Stimulated activated CD8-positive, alpha-beta memory T cell treated with anti-CD3 and anti-CD28 coated beads, Interleukin-2, amount 100 ng/mL, for 48 hours (primary cell): Measurements from ENCODE around the gene SYNRG.
"Not testable (repeated sequence)": the region's sequence is repeated elsewhere in the genome, so short reads cannot be mapped to it uniquely, and the experiment has no call there.

Experiments used
- DNase-seq, 2 donors: peaks; one replicate each; pipeline ENCODE4 v3.0.0-alpha.2; 2020; ENCODE audit warnings: low read depth in 2 of 2

Gene SYNRG, protein sequence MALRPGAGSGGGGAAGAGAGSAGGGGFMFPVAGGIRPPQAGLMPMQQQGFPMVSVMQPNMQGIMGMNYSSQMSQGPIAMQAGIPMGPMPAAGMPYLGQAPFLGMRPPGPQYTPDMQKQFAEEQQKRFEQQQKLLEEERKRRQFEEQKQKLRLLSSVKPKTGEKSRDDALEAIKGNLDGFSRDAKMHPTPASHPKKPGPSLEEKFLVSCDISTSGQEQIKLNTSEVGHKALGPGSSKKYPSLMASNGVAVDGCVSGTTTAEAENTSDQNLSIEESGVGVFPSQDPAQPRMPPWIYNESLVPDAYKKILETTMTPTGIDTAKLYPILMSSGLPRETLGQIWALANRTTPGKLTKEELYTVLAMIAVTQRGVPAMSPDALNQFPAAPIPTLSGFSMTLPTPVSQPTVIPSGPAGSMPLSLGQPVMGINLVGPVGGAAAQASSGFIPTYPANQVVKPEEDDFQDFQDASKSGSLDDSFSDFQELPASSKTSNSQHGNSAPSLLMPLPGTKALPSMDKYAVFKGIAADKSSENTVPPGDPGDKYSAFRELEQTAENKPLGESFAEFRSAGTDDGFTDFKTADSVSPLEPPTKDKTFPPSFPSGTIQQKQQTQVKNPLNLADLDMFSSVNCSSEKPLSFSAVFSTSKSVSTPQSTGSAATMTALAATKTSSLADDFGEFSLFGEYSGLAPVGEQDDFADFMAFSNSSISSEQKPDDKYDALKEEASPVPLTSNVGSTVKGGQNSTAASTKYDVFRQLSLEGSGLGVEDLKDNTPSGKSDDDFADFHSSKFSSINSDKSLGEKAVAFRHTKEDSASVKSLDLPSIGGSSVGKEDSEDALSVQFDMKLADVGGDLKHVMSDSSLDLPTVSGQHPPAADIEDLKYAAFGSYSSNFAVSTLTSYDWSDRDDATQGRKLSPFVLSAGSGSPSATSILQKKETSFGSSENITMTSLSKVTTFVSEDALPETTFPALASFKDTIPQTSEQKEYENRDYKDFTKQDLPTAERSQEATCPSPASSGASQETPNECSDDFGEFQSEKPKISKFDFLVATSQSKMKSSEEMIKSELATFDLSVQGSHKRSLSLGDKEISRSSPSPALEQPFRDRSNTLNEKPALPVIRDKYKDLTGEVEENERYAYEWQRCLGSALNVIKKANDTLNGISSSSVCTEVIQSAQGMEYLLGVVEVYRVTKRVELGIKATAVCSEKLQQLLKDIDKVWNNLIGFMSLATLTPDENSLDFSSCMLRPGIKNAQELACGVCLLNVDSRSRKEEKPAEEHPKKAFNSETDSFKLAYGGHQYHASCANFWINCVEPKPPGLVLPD (N-terminal part only)

DNA sequence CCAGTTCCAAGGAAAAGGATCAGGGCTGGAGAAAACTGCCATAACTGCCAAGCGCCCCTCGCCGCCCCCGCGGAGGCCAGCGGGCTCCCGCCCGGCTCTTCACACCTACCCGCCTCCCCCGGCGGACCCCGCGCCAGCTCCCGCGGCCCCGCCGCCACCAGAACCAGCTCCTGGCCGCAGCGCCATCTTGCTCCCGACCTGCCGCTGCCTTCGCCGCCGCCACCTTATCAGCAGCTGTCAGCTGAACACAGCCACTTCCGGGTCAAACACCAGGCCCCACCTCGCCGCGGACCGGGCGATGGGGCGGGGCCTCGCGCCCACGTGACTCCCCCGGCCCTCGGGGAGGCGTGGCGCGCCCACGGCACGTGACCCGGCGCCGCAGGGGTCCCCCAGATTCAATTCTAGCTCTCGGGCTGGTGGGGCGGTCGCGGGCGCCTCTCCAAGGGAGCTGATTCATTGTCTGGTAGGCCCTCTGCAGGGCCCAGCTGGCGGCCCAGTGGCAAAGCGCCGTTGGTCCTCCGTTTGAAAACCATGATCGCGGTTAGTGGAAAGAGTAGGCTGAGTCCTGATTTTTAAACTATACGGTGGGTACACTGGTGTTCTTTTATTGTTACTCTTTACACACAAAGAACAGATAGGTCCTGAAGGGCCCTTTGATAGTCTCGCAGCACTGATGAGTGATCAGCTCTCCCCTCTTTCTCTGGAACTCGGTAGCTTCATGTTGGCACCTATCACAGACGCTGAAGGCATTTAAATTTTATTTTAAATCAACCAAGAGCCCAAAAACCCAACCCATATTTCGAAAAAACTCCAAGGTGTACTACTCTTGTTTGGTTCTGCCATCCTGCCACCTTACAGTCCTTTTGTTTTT, at the start of gene SYNRG:
SYNRG (minus strand) TSS at position 249 of the 871 bp plus-strand sequence; CDS start at position 186, 63 bp downstream.
- peak; percentile 90 to 92 for DNase-seq

DNA sequence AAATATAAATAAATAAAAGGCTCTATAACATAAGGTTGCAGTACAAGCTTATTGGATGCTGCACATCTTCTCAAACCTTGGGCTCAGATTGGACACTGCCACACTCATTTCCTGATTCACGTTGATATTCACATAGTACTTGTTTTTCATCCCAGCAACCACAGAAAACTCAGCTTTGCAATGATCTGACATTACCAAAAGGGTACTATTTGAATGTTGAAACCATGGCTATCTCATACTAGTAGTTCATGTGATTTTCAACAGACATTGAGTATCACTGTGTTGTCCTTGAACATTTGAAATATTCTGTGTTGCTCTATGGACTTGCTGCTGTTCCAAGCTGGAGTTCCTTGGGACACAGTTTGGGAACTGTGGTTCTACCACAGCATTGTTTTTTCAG, 48.0 kb upstream of the SYNRG start:
- DNase-seq, result no peak

DNA sequence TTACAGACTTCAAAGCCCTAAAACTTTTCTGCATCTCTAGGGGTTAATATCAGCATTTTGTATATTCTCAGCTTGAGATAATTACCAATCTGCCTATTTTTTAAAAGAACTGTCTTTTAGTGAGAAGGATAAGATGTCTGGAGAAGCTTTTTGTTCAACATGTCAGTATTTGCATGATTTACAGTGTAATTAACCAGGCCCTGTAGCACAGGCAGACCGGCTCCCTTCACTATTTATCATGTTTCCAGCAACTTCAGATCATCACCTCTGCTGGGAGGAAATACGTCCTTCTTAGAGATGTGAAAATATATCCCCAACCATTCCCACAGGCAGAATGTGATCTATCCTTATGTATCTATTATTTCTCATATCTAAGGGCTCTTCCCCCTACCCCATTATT, 42.6 kb upstream of the SYNRG start:
- no peak for DNase-seq

DNA sequence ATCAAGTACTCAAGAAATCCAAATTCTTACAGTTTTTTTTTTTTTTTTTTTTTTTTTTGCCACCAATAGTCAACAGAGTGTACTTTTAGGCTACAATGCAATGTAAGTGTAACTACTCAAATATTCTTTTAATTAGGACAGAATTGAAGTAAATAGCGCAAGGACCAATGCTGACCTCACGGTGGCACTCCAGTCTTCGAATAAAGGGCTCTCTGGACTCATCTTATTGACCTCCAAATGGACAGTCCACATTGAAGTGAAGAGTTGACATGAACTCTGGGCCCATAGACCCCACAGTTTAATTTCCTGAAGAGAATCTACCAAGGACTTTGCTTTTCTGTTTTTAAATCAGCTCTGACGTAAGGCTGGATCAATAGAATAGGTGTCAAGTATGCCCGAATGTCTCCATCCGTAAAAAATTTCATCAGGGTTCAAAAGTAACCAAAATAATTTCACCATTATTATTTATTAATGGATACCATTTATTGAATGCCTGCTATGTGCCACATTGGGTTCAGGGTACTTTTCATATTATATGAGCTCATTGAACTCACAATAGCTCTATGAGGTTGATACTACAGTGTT, 41.3 kb upstream of the SYNRG start:
- DNase-seq, result no peak

DNA sequence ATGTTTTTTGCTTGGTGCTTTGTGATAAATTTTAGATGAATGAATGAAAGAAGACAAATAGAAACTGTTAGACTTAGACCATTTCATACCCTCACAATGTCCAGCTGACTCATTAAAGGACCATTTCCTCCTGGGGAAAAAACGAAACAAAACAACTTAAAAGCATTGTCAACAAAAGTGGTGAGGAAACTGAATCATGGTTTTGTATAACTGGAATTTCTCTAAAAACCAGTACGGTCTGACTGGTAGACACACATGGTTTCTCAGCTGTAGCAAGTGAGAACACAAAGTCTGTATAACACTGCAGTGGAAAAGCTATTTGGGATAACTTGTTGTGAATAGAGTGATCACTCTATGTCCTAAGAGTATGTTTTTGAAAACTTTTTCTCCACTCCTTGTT, 39.3 kb upstream of the SYNRG start:
- DNase-seq, result no peak

DNA sequence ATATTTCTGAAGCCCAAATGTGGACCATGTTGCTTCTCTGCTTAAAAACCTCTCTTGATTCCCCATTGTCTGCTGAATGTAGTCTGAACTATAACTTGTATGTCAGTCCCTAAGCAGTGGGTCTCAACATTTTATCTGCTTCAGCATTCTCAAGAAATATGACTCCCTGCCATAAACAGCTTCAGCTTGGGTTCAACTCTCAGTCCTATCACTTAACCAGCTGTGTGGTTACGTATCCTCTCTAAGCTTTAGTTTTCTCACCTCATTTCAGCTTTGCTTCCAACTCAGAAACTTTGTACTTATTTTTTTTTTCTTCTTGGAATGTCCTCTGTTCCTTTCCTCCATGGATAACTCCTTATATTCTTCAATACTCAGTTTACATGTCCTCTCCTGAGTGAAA, 38.6 kb upstream of the SYNRG start:
- no peak for DNase-seq

DNA sequence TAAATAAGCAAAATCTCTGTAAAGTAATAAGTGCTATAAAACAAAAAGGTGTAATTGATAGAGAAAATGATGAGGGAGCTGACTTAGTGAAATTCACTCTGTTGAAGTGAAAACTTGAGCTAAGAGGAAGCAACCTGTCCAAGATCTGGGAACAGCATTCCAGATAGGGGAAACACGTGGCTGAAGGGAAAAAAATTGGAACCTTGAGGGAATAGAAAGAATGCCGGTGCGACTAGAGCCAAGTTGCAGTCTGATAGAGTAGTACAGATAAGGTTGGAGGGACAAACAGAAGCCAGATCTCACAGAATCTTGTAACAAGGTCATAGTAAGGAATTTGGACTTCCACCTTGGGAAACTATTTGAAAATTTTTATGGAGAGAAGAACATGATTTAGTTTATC, 34.7 kb upstream of the SYNRG start:
- DNase-seq, result no peak

DNA sequence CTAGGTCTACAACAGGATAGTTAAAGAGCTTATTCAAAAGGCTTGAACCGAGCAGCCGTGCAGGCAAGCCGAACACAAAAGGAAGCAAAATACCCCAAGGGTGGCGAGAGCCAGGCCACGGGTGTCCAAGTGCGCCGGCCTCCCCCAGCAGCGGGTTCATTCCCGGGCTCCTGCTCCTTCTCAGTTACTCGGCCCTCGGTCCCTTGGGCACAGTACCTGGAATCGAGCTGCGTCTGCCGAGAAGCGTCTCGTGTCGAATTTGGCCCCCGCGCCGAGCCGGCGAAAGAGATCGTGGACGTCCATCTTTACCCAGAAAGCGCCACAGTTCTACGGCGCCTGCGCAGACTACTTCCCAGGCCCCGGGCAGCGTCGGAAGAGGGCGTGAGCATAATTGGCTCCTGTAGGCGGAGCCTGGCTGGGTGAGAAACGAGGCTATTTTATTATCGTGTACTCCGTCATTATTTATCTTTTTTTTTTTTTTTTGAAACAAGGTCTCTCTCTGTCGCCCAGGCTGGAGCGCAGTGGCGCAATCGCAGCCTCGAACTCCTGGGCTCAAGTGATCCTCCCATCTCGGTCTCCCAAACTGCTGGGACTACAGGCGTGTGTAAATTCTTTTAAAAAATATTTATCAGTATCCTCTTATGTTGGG, 34.0 kb upstream of the SYNRG start, which contains the start of gene DDX52:
DDX52 (minus strand) TSS at position 329 of the 649 bp plus-strand sequence; CDS start at position 303, 26 bp downstream.
- DNase-seq, result peak; percentile 82 to 83

DNA sequence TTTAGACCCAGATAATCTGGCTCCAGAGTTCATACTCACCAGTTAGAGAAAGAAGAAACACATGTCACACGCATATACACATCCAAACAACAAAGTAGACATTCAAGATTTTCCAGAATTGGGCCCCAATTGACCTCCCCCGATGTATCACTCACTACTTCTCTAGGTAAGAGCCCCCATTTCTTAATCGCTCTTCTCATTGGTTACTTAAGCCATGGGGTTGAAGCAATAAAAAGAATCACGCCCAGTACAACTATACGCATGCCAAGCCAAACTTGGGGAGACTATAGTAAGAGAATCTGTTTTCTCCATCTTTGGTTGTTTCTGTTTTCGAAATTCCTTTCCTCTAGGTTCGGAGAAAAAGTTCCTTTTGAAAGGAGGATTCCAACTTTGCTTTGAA, 33.5 kb upstream of the SYNRG start:
- no peak for DNase-seq

DNA sequence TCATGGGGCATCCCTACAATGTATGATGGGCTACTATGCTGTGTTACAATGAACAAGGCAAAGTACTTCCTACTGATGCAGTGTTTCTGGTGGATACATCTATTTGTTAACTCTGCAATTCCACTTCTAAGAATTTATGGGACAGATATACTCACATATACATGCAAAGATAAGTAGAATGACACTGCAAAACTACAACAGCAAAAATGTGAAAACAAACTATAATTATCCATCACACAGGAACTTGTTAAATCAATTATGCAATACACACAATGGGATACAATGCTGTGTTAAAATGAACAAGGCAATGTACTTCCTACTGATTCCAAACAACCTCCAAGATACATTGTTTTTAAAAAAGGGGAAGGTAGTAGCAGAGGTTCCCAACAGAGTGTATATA, 30.8 kb upstream of the SYNRG start:
- DNase-seq, result no peak

DNA sequence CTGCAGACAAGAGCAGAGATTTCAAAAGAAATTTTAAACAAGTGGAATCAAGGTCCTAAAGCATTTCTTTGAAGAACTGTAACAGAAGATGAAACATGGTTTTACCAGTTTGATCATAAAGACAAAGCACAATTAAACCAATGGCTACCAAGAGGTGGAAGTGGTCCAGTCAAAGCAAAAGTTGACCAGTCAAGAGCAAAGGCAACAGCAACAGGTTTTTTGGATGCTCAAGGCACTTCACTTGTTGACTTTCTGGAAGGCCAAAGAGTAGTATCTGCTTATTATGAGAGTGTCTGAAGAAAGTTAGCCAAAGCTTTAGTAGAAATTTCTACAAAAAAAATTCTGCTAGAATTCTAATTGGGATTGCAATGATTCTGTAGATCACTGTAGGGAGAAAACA, 28.7 kb upstream of the SYNRG start:
- no peak for DNase-seq

DNA sequence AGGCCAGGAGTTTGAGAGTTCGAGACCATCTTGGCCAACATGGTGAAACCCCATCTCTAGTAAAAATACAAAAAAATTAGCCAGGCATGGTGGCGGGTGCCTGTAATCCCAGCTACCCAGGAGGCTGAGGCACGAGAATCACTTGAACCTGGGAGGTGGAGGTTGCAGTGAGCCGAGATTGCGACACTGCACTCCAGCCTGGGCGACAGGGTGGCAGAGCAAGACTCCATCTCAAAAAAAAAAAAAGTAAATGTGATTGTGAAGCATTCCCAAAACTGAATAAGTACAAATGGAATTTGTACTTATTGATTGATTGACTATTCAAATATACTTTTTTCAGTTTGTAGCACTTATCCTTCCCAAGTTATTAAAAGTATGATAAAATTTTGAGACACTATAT, 7.2 kb upstream of the SYNRG start:
- DNase-seq, result not testable (repeated sequence)

DNA sequence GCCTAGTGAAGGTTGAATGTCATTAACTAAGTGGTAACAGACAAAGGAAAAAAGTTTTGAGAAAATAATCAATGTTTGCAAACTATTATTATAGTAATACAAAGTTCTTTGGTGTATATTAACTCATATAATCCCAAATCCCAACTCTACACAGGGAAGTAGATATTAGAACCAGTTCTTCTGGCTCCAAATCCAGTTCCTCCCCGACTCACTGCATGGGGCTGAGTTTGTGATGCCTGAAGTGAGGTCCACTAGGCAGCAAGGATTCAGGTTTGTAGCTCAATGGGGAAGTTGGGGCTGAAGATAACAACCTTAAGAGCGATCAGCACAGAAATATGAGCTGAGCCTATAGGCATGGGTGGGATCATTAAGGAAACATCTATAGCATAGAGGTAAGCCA, 5.6 kb upstream of the SYNRG start:
- no peak for DNase-seq

DNA sequence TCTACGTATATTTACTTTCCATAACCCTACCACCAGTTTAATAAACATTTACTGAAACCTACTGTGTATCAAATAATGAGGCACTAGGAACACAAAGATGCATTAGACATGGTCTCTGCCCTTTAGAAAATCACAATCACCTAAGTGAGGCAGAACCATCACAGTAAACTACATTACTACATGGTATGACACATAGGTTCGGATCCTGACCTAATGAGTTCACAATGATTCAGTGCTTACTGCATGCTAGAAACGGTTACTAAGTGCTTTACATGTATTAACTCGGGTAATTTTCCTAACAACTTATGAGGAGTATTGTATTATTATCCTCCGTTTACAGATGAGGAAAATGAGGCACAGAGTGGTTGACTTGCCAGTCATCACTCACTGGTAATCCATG, 5.2 kb upstream of the SYNRG start:
- no peak for DNase-seq

DNA sequence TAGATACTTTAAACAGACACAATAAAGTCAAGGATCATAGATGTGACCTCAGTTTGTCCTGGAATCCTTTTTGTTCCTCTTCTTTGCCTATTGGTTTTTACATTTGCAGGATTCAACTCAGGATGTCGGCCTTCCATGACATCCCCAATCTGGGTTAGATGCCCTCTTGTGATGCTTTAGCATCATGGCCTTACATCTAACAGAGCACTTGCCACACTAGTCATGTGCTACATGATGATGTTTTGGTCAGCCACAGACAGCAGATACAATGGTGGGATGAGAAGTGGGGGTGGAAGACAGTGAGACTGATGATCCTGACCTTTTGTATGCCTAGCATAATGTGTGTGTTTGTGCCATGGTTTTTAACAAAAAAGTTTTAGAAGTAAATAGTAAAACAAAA, 1.8 kb upstream of the SYNRG start:
- no peak for DNase-seq

DNA sequence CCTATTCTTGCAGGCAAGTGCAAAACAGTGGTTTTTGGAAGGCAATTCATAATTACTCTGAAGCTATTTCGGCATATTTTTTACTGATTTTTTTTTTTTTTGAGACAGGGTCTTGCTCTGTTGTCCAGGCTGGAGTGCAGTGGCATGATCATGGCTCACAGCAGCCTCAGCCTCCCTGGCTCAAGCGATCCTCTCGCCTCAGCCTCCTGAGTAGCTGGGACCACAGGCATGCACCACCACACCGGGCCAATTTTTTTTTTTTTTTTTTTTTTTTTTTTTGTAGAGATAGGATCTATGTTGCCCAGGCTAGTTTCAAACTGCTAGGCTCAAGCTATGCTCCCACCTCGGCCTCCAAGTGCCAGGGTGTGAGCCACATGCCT, 813 bp upstream of the SYNRG start:
- DNase-seq, result not testable (repeated sequence)

DNA sequence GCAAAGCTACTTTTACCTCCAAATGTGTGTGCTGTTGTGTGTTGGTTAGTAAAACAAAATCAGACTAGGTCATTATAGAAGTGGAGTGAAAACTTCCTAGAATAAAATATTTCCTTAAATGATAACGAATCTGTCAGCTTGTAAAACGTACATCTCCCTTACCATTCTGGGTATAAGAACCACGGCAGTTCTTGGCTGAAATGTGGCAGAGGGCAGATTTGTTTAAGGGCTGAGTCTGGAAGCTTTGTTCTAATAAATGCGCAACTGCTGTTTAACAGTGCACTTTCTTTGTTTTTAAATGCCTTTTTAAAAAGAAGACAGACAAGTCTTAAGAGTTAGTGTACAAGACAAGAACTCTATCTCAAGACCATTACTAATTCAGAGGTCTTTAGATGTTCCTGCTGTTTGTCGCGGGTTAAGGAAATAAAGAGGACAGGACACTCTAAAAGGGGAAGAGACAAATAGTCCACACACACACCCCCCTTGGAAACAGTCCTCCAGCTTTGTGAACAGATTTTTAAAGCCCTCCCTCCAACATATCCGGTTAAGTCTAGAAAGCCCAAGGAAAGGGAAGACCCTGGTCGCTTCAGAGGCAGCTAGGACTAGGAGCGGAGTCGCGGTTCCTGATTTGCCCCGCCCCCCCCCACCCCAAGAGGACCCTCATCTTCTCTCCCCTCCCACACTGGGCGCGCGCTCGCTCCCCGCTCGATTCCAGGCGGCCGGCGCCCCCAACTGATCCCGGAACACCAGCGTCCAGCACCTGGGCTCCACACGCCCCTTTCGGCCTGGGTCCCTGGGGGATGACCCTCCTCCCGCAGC, 658 bp downstream of the SYNRG start:
- DNase-seq, result peak in 1 of 2 donors; percentile 2

DNA sequence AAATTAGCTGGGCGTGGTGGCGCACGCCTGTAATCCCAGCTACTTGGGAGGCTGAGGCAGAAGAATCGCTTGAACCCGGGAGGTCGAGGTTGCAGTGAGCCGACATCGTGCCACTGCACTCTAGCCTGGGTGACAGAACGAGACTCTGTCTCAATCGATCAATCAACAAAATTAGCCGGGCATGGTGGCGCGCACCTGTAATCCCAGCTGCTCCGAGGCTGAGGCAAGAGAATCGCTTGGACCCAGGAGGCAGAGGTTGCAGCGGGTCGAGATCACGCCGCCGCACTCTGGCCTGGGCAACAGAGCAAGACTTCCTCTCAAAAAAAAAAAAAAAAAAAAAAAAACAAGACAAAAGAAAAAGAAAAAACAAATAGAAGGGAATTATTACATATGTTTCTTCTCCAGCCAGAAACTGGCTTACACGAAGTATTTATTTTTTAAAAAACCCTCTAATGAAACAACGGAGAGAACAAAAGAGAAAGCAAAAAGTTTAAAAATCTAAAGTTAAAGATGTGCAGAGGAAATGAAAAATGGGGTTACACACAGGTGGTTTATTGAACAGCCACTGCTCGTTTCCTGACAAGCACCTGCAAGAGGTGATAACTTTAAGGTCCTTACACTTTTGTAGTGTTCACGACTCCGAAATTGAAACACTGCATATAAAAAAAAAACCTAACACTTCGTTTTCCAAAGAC, 1.4 kb downstream of the SYNRG start:
- DNase-seq, result peak in 1 of 2 donors; percentile 7
